Heart left ventricle (tissue), 16 donors: ENCODE results near the gene ANXA10. TPM values are rescaled to one million over a fixed set of nuclear protein-coding genes. Genes with fewer than 3 reads are reported as not detected.

Experiments used
- ATAC-seq, 4 donors: fragments of 200-7000 bp; cut with Tn5 transposase; one replicate each; pipeline ENCODE4 v1.9.1; 2020 to 2022; ENCODE audit warnings: moderate library complexity in 4 of 4, mild to moderate bottlenecking in 3 of 4, moderate number of reproducible peaks in 1 of 4
- DNase-seq, 5 donors: peaks; one replicate each; pipeline ENCODE4 v3.0.0-alpha.2; 2020
- H3K27ac ChIP-seq, 12 donors: fragments of 200-600 bp; sonication (generic) in 4 of 12; one replicate each; pipeline versions ENCODE4 v1.5.0 to v1.8.0; 2016 to 2022; ENCODE audit warnings: mild to moderate bottlenecking in 2 of 12
- H3K27me3 ChIP-seq, 9 donors: fragments of 200-600 bp; sonication (generic) in 2 of 9; one replicate each; pipeline versions ENCODE4 v1.5.1 to v1.8.0; 2016 to 2022; ENCODE audit warnings: mild to moderate bottlenecking in 3 of 9
- H3K36me3 ChIP-seq, 9 donors: fragments of 200-600 bp; sonication (generic) in 2 of 9; one replicate each; pipeline versions ENCODE4 v1.5.0 to v1.8.0; 2018 to 2022; ENCODE audit warnings: mild to moderate bottlenecking in 2 of 9
- H3K4me1 ChIP-seq, 12 donors: fragments of 200-600 bp; sonication (generic) in 4 of 12; one replicate each; pipeline versions ENCODE4 v1.5.0 to v1.8.0; 2016 to 2022; ENCODE audit warnings: mild to moderate bottlenecking in 3 of 12
- H3K4me3 ChIP-seq, 12 donors: fragments of 200-600 bp; sonication (generic) in 4 of 12; one replicate each; pipeline versions ENCODE4 v1.5.0 to v1.8.0; 2017 to 2022; ENCODE audit warnings: mild to moderate bottlenecking in 9 of 12, moderate library complexity in 4 of 12
- H3K9me3 ChIP-seq, 12 donors: fragments of 200-600 bp; sonication (generic) in 4 of 12; one replicate each; pipeline versions ENCODE4 v1.5.0 to v1.8.0; 2016 to 2022; ENCODE audit warnings: mild to moderate bottlenecking in 1 of 12
- POLR2A ChIP-seq, 2 donors: fragments of 450-650 bp; IDR thresholded peaks; one replicate each; pipeline ENCODE4 v1.6.1; 2017; ENCODE audit warnings: antibody characterized with exemption in 2 of 2, mild to moderate bottlenecking in 2 of 2, moderate library complexity in 2 of 2
- WGBS, 4 donors: extraction: QIAGEN DNeasy Blood & Tissue Kit in 2 of 4; methylation state at CpG; one replicate each; pipeline versions ENCODE4 v1.1.5 to v1.1.7; 2013 to 2018; 5-methylcytosine and 5-hydroxymethylcytosine counted together
- intact Hi-C, 10 donors: fragments of 100-400 bp; cut with DNase I; formaldehyde crosslinking; loops; one replicate each; pipeline versions ENCODE4 v1.11.1 to v1.14.2; 2022
- polyA plus RNA-seq, 2 donors: library from polyadenylated mRNA; stranded (reverse); fragments of 200-250 nt; gene quantifications; one replicate each; pipeline ENCODE4 v1.2.3, GENCODE V29; 2013
- total RNA-seq, 9 donors: library from RNA; depleted of rRNA in 2 of 9; stranded (reverse); fragments of >200 nt in 2 of 9; fragmentation: NEBNext Ultra II Directional in 3 of 9; extraction: Animal tissue kit (Norgen Biotek cat#: 25700) in 3 of 9; gene quantifications; one replicate each; pipeline versions ENCODE4 v1.1.0 to v1.2.4, GENCODE V29; 2016 to 2023
- TF ChIP-seq, protein P1 (sequence below), 12 donors: fragments of 200-600 bp; sonication (generic) in 4 of 12; IDR thresholded peaks; one replicate each; pipeline versions ENCODE4 v1.5.0 to v1.8.0; 2018 to 2022; ENCODE audit warnings: antibody characterized with exemption in 12 of 12, mild to moderate bottlenecking in 5 of 12
- donor health status: ischemic (EF 13 %, LVEDD 7.1; RV severe dilation, severe dysfunction).
- donor health status: healthy with polysubstance abuse.
- donor health status: DM: no; HTN: yes; CAD: no.
- donor health status: DM: no; HTN: no; CAD: no.
- donor health status: ischemic (EF 25% LVEDD 6.9; RV normal size, moderate dysfunction).
- donor health status: ischemic (EF 25% LVEDD 5.7; RV mildly dilated, moderate dysfunction).
- donor health status: healthy.
- donor health status: DM: yes; HTN: yes; CAD: no.
- donor health status: ischemic (EF 35%, LVEDD 5.7; RV mildly dilated, moderate dysfunction).
- donor health status: nonischemic (EF 11% LVEDD 7.7; RV severe dilation, severe dysfunction).
- donor health status: DM: yes; HTN: yes; CAD: no.
- donor health status: PGD.
- donor health status: ischemic (EF 29% LVEDD 5.4; RV normal size, mild dysfunction).
- donor health status: nonischemic (EF 23%, LVEDD 6.1; RV moderate dilation, normal function).

Gene ANXA10
- total and polyA plus RNA-seq, 11 donors: not detected

GRCh38 chr4:168082379-168082778 is 10.0 kb upstream of the ANXA10 start:
- DNase-seq: no peak
- ATAC-seq: no peak
- peaks cover 0 to 10% (median 3%) of the 10 kb centered on the region in 12 donors for H3K9me3 ChIP-seq
- H3K27ac ChIP-seq: no peak overlapping the region
- no peaks in the 10 kb centered on the region for H3K27me3 ChIP-seq
- H3K36me3 ChIP-seq: no peaks in the 10 kb centered on the region
- no peak overlapping the region for H3K4me3 ChIP-seq
- no peaks in the 10 kb centered on the region for H3K4me1 ChIP-seq
- no peak for TF ChIP-seq POLR2A (IDR thresholded peaks at IDR 0.05)
- TF ChIP-seq, protein P1, sequence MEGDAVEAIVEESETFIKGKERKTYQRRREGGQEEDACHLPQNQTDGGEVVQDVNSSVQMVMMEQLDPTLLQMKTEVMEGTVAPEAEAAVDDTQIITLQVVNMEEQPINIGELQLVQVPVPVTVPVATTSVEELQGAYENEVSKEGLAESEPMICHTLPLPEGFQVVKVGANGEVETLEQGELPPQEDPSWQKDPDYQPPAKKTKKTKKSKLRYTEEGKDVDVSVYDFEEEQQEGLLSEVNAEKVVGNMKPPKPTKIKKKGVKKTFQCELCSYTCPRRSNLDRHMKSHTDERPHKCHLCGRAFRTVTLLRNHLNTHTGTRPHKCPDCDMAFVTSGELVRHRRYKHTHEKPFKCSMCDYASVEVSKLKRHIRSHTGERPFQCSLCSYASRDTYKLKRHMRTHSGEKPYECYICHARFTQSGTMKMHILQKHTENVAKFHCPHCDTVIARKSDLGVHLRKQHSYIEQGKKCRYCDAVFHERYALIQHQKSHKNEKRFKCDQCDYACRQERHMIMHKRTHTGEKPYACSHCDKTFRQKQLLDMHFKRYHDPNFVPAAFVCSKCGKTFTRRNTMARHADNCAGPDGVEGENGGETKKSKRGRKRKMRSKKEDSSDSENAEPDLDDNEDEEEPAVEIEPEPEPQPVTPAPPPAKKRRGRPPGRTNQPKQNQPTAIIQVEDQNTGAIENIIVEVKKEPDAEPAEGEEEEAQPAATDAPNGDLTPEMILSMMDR (IDR thresholded peaks at IDR 0.05): no peak
- WGBS, 4 donors: 63 to 69% (median 66%) methylated on average over 5 of the region's 5 CpGs
- intact Hi-C loops: no loop called here

DNA sequence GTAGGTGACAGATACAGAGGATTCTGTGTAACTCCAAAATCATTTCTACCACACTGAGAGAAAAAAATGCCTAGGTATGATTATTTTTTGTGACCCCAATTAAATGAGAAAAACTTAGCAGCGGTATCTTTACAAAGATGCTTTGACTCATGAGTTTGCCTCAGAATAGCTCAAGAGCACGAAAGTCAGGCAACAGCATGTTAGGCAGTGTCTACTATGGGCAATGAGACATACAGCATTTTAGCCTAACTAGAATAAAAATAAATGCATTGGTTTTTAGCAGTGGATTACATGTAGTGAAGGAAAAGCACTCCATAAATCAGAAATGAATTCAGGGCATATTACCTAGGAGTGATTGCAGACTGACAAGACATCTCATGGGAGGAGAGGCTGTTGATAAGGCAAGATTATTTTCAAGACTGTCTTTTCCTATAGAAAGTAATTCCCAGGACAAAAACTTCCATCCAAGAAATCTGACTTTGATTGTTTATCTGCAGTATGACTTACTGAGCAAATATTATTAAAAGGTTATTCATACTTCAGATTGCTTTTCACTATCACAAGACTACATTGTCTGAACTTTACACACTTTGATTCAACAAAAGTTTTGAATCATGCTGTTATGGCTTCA is 3.6 kb downstream of the ANXA10 start:
- WGBS, 4 donors: 74 to 82% (median 78%) methylated on average over 2 of the region's 2 CpGs
- TF ChIP-seq POLR2A (IDR thresholded peaks at IDR 0.05): no peak
- TF ChIP-seq, protein P1 (IDR thresholded peaks at IDR 0.05): no peak
- Histone ChIP-seq H3K36me3 (no peaks in the 10 kb centered on the region), H3K4me1 (no peaks in the 10 kb centered on the region), H3K27me3 (no peaks in the 10 kb centered on the region), H3K9me3 (peaks cover 0 to 3% (median 0%) of the 10 kb centered on the region in 12 donors), H3K27ac (no peak overlapping the region), H3K4me3 (no peak overlapping the region)
- intact Hi-C loops: no loop called here
- no peak for ATAC-seq
- no peak for DNase-seq

DNA sequence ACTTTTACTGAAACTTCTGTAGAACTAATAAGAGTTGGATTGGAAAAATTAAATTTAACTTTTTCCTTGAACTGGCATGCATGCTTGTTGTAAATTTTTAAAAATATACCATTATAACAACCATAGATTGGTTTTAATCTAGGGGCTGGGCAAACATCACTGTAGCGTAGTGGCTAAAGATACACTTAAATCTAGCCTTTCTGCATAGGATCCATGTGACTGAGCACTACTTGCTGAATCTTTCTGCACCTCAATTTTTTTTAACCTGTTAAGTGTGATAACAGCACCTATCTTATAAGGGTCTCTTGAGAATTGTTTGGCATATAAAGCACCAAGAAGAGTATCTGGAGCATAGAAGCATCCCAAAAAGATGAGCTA is 4.1 kb downstream of the ANXA10 start:
- no peak for DNase-seq
- Histone ChIP-seq H3K4me1 (no peaks in the 10 kb centered on the region), H3K36me3 (no peaks in the 10 kb centered on the region), H3K27me3 (no peaks in the 10 kb centered on the region), H3K4me3 (no peak overlapping the region), H3K27ac (no peak overlapping the region), H3K9me3 (peaks cover 0 to 3% (median 0%) of the 10 kb centered on the region in 12 donors)
- ATAC-seq: no peak
- no peak for TF ChIP-seq POLR2A (IDR thresholded peaks at IDR 0.05)
- TF ChIP-seq, protein P1 (IDR thresholded peaks at IDR 0.05): no peak
- WGBS, 4 donors: 76 to 81% (median 80%) methylated on average over 1 of the region's 1 CpG
- intact Hi-C loops: no loop called here

- H3K4me1 ChIP-seq: no peaks in the 10 kb centered on the region
- no peaks in the 10 kb centered on the region for H3K27me3 ChIP-seq
- H3K9me3 ChIP-seq: peaks cover 0 to 3% (median 0%) of the 10 kb centered on the region in 12 donors
- TF ChIP-seq, protein P1 (IDR thresholded peaks at IDR 0.05): no peak
- no peak for TF ChIP-seq POLR2A (IDR thresholded peaks at IDR 0.05)
- no peak overlapping the region for H3K27ac ChIP-seq
- H3K4me3 ChIP-seq: no peak overlapping the region
- DNase-seq (no peak), ATAC-seq (no peak)
- intact Hi-C loops: no loop called here
- WGBS, 4 donors: 73 to 82% (median 77%) methylated on average over 2 of the region's 2 CpGs
- H3K36me3 ChIP-seq: no peaks in the 10 kb centered on the region
Measured at GRCh38 chr4:168097161-168097560, 4.8 kb downstream of the ANXA10 start.
